Peyer's patch (tissue), 4 donors: ENCODE measurements around the gene FBXW7. TPM values are rescaled to one million over a fixed set of nuclear protein-coding genes. Genes with fewer than 3 reads are reported as not detected.

Experiments
- DNase-seq, 3 donors: peaks; one replicate each; pipeline ENCODE4 v3.0.0-alpha.2; 2017 to 2019
- H3K27ac ChIP-seq, 4 donors: fragments of 200-600 bp; sonication (generic); one replicate each; pipeline ENCODE4 v1.5.1; 2016 to 2019
- H3K27me3 ChIP-seq, 2 donors: fragments of 200-600 bp; sonication (generic); one replicate each; pipeline ENCODE4 v1.5.1; 2019
- H3K36me3 ChIP-seq, 3 donors: fragments of 200-600 bp; sonication (generic); one replicate each; pipeline ENCODE4 v1.5.1; 2016 to 2019
- H3K4me1 ChIP-seq, 4 donors: fragments of 200-600 bp; sonication (generic); one replicate each; pipeline ENCODE4 v1.5.1; 2016 to 2019
- H3K4me3 ChIP-seq, 4 donors: fragments of 200-600 bp; sonication (generic); 1 replicate in 3 of 4; 2 replicates in 1 of 4; pipeline ENCODE4 v1.5.1; 2016 to 2019; ENCODE audit warnings: mild to moderate bottlenecking in 1 of 4
- H3K9me3 ChIP-seq, 4 donors: fragments of 200-600 bp; sonication (generic); one replicate each; pipeline ENCODE4 v1.5.1; 2016 to 2019; ENCODE audit warnings: mild to moderate bottlenecking in 1 of 4
- CTCF ChIP-seq, 6 experiments: fragments of 450-650 bp in 4 of 6; fragments of 200-600 bp in 2 of 6; sonication (generic) in 1 of 6; IDR thresholded peaks; one replicate each; pipeline ENCODE4 v1.5.1; 2017 to 2019; ENCODE audit warnings: antibody characterized with exemption in 6 of 6, mild to moderate bottlenecking in 3 of 6, moderate library complexity in 1 of 6
- POLR2A ChIP-seq, 2 donors: fragments of 450-650 bp; IDR thresholded peaks; one replicate each; pipeline ENCODE4 v1.5.1; 2017; ENCODE audit warnings: antibody characterized with exemption in 2 of 2, mild to moderate bottlenecking in 2 of 2, moderate library complexity in 2 of 2
- total RNA-seq, 4 donors: library from RNA; depleted of rRNA; stranded (reverse); fragments of >200 nt; gene quantifications; one replicate each; pipeline ENCODE4 v1.1.0, GENCODE V29; 2016

FBXW7 gene
- total RNA-seq, 4 donors from 2014 or later, result 33.4 to 120 (median 43.0) TPM

GRCh38 chr4:152328582-152328981 is 207.3 kb downstream of the FBXW7 start:
- no peak for TF ChIP-seq POLR2A (IDR thresholded peaks at IDR 0.05)
- TF ChIP-seq CTCF (IDR thresholded peaks at IDR 0.05), result no peak
- H3K4me1 ChIP-seq, result no peaks in the 10 kb centered on the region
- no peak overlapping the region for H3K4me3 ChIP-seq
- H3K27ac ChIP-seq, result no peak overlapping the region
- H3K9me3 ChIP-seq, result no peaks in the 10 kb centered on the region
- H3K27me3 ChIP-seq, result no peaks in the 10 kb centered on the region
- H3K36me3 ChIP-seq, result peaks cover 0 to 27% (median 0%) of the 10 kb centered on the region in 3 donors
- DNase-seq, result no peak

- no peaks in the 10 kb centered on the region for H3K27me3 ChIP-seq
- no peaks in the 10 kb centered on the region for H3K4me1 ChIP-seq
- DNase-seq, result no peak
- no peak overlapping the region for H3K4me3 ChIP-seq
- no peak overlapping the region for H3K27ac ChIP-seq
- no peaks in the 10 kb centered on the region for H3K9me3 ChIP-seq
- peaks cover 0 to 32% (median 0%) of the 10 kb centered on the region in 3 donors for H3K36me3 ChIP-seq
- no peak for TF ChIP-seq POLR2A (IDR thresholded peaks at IDR 0.05)
- no peak for TF ChIP-seq CTCF (IDR thresholded peaks at IDR 0.05)
Observed at GRCh38 chr4:152327606-152328453, 208.1 kb downstream of the FBXW7 start.

- Histone ChIP-seq H3K4me3 (no peak overlapping the region), H3K27ac (no peak overlapping the region), H3K27me3 (no peaks in the 10 kb centered on the region), H3K9me3 (no peaks in the 10 kb centered on the region), H3K36me3 (peaks cover 0 to 44% (median 0%) of the 10 kb centered on the region in 3 donors), H3K4me1 (no peaks in the 10 kb centered on the region)
- TF ChIP-seq CTCF (IDR thresholded peaks at IDR 0.05) (no peak), POLR2A (IDR thresholded peaks at IDR 0.05) (no peak)
- no peak for DNase-seq
Observed at GRCh38 chr4:152325831-152326230, 210.1 kb downstream of the FBXW7 start.

- no peaks in the 10 kb centered on the region for H3K9me3 ChIP-seq
- peaks cover 0 to 37% (median 0%) of the 10 kb centered on the region in 3 donors for H3K36me3 ChIP-seq
- no peak for TF ChIP-seq CTCF (IDR thresholded peaks at IDR 0.05)
- no peak for TF ChIP-seq POLR2A (IDR thresholded peaks at IDR 0.05)
- H3K4me1 ChIP-seq, result no peaks in the 10 kb centered on the region
- no peak overlapping the region for H3K27ac ChIP-seq
- DNase-seq, result no peak
- no peak overlapping the region for H3K4me3 ChIP-seq
- no peaks in the 10 kb centered on the region for H3K27me3 ChIP-seq
Observed at GRCh38 chr4:152323221-152323620, 212.7 kb downstream of the FBXW7 start.

- Histone ChIP-seq H3K4me1 (no peaks in the 10 kb centered on the region), H3K36me3 (peaks cover 0 to 31% (median 0%) of the 10 kb centered on the region in 3 donors), H3K9me3 (no peaks in the 10 kb centered on the region), H3K27ac (no peak overlapping the region), H3K4me3 (no peak overlapping the region), H3K27me3 (no peaks in the 10 kb centered on the region)
- no peak for TF ChIP-seq CTCF (IDR thresholded peaks at IDR 0.05)
- no peak for TF ChIP-seq POLR2A (IDR thresholded peaks at IDR 0.05)
- DNase-seq, result no peak
Observed at GRCh38 chr4:152322656-152323055, 213.2 kb downstream of the FBXW7 start.
